SHP77 treated with DMSO at 0.1 percent for 48 hours (cell line): ENCODE measurements around the gene GPRASP2.
A peak's percentile ranks its signal among the peaks of the same experiment; 100 is the strongest.
"Not testable (repeated sequence)": the region's sequence is repeated elsewhere in the genome, so short reads cannot be mapped to it uniquely, and the experiment has no call there.

Experiments used
- DNase-seq: peaks from one replicate; lab custom pipeline; 2025; lab: John Stamatoyannopoulos, UW

The GPRASP2 gene

DNA sequence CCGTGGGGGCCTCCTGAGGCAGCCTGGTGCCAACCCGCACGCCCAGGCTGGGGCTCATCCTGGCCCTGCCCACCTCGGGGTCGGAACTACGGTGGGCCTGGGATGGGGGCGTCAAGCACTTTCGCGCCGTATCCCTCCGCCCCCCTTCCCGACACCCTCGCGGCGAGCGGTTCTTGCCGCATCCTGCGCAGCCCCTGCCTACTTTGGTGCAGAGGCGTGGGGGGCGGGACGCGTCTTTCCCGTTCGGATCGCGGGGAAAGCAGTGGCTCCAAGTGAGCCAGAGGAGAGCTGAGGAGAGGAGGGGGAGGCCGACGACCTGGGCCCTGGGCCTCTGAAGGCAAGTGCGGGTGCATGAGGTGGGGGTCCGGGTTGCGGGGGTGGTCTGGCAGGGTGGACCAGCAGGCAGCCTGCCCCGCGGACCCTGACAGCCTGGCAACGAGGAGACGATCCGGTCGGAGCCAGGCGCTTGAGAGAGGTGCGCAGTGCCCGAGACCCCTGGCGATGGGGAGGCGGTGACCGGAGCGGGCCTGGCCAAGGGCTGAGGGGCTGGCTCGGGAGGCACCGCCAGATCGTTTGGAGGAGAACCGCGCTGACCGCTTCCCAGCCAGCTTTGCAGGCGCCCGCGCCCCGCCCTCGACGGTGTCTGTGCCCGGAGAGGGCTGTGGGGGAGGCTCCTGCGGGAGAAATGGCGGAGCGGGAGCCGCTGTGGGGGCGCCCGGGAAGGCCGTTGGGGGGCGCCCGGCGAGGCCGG is at the start of gene GPRASP2:
TSS of gene GPRASP2 (plus strand) at position 233 of the 751 bp plus-strand sequence. CDS start 2,422 bp downstream, outside the sequence.
- DNase-seq, result no peak

DNA sequence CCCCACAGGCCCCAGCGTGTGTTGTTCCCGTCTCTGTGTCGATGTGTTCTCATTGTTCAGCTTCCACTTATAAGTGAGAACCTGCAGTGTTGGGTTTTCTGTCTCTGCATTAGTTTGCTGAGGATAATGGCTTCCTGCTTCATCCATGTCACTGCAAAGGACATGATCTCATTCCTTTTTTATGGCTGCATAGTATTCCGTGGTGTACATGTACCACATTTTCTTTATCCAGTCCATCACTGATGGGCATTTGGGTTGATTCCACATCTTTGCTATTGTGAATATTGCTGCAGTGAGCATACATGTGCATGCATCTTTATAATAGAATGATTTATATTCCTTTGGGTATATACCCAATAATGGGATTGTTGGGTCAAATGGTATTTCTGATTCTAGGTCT is 48.4 kb upstream of the GPRASP2 start:
- DNase-seq, result not testable (repeated sequence)

DNA sequence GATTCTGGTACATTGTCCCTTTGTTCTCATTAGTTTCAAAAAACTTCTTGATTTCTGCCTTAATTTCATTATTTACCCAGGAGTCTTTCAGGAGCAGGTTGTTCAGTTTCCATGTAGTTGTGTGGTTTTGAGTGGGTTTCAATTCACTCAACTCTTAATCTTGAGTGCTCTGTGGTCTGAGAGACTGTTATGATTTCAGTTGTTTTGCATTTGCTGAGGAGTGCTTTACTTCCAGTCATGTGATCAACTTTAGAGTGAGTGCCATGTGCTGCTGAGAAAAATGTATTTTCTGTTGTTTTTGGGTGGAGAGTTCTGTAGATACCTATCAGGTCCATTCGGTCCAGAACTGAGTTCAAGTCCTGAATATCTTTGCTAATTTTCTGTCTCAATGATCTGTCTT is 45.2 kb upstream of the GPRASP2 start:
- DNase-seq, result not testable (repeated sequence)

DNA sequence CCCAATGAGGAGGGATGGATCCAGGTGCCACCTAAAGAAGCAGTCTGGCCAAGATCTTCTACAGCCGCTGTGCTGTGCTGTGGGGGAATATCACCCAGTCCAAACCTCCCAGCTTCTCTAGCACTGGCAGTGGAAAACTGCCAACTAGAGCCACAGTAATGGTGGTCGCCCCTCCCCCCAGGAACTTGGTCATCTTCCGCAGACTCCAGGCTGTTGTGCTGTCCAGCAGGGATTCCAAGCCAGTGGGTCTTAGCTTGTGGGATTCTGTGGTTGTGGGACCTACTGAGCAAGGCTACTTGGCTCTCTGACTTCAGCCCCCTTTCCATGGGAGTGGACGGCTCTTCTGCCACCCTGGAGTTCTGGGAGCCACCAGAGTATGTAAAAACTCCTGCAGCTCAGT is 42.7 kb upstream of the GPRASP2 start:
- no peak for DNase-seq

DNA sequence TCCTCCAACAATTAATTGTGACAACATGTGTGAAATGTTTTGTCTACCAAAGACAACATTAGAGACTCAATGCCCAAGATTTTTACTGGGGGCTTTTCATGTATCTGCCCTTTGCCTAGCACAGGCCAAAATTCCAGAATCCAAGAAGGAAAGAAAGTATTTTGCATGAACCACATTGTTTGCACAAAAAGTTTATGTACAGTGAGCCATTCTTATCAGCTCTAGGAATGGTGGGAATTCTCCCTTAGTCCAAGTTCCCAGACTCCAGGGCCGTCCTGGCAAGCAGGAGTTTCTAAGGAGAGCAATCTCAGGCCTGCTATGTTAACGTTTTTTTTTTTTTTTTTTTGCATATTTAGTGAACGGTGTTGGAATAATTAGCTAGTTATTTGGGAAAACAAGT is 39.4 kb upstream of the GPRASP2 start:
- no peak for DNase-seq

DNA sequence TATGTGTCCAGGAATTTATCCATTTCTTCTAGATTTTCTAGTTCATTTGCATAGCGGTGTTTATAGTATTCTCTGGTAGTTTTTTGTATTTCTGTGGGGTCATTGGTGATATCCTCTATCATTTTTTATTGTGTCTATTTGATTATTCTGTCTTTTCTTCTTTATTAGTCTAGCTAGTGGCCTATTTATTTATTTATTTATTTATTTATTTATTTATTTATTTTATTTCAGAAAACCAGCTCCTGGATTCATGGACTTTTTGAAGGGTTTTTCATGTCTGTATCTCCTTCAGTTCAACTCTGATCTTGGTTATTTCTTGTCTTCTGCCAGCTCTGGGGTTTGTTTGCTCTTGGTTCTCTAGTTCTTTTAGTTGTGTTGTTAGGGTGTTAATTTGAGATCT is 34.8 kb upstream of the GPRASP2 start:
- not testable (repeated sequence) for DNase-seq

DNA sequence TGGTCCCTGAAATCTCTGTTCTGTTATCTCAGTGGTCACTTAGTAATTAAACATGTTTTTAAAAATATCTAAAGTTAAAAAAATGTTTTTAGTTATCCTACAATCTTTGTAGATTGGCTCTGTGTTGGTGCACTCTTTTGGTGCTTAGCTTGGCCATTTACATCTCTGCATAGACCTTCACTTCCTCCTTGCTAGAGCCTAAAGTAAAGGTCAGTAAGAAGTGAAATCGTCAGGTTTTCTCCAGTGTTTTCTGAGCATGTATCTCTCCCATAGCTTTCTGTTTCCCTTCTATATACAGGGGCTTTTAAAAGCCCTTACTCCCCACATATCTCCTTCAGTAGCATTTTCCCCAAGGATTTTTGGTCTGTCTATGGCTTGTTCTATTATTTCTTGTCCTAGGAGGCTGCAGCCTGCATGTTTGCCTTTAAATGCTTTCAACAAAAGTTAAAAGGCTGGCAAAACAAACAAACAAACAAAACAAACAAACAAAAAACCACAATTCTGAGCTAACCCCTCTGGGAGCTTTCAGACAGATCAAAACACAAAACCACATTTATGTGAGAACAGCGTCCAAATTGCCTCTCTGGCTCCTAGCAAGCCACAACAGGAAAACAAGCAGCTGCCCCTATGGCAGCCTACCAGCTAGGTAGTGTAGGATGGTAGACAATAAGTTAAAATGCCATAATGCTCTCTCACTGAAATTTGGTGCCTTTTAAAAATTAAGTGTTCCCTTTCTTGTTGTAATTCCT is 27.3 kb upstream of the GPRASP2 start:
- no peak for DNase-seq

DNA sequence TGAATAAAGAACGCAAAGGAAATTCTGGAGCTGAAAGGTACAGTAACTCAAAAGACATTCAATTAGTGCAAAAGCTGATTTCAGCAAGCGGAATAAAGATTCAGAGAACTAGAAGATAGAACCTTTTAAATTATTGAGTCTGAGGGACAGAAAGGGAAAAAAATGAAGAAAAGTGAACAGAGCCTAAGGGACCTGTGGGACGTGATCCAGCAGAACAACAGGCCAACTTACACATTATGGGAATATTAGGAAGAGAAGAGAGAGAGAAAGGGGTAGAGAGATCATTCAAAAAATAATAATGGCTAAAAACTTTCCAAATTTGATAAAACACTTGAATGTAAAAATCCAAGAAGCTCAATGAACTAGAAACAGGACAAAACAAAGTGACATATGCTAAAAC is 17.5 kb upstream of the GPRASP2 start:
- DNase-seq, result no peak

DNA sequence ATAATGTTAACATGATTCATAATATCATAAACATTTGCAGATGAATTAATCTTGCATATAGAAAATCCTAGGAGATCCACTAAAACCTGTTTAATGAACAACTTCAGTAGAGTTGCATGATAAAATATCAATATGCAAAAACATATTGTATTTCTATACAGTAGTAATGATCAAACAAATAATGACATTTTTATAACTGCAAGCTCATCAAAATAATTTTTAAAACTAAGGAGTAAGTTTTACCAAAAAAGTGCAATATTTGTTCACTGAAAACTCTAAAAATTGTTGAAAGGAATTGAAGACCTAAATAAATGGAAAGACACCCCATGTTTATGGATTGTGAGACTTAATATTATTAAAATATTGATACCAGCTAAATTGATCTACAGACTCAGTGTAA is 15.9 kb upstream of the GPRASP2 start:
- no peak for DNase-seq

DNA sequence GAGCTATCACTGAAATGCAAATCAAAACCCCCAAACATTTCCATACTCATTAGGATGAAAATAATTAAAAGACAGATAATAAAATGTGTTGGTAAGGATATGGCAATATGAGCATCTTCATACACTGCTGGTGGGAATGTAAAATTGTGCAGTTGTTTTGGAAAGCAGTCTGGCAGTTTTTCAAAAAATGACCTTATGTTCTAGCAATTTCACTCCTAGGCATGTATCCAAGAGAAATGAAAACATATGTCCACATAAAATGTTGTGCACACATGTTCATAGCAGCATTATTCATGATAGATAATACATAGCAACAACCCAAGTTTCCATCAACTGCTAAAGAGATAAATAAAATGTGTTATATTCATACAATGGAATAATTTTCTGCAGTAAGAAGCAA is 14.8 kb upstream of the GPRASP2 start:
- DNase-seq, result no peak

DNA sequence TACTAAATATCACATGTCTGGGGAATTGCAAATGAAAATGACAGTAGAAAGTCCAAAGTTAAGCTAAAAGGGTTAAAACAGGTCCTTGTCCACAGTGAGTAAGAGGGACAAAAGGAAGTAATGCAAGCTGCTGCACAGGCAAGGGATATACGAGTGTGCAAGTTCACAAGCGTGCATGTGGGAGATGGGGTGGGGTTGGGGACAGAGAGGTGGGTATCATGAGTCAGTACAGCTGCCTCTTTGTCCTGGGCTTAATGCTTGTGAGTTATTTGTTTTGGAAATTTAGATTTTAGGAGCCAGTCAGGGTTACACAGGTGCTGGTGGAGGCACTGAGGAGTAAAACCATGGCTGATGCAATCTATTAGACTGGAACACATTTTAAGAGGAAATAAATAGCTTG is 3.3 kb upstream of the GPRASP2 start:
- no peak for DNase-seq

DNA sequence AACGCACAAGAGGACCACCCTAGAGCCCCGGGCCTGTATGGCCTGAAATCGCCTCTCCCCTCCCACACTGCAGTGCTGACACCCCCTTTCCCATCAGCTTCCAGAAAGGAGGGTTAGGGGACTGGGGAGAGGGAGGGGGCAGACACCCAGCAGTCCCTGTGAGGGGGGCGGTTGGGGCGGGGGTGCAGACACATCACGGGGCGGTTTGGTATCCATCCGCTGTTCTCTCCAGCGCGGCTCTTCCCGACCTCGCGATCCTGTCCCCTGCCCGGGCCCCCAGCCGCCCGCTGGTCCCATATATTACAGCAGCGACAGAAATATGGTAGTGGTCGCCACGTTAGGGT is 404 bp upstream of the GPRASP2 start:
- DNase-seq, result no peak

DNA sequence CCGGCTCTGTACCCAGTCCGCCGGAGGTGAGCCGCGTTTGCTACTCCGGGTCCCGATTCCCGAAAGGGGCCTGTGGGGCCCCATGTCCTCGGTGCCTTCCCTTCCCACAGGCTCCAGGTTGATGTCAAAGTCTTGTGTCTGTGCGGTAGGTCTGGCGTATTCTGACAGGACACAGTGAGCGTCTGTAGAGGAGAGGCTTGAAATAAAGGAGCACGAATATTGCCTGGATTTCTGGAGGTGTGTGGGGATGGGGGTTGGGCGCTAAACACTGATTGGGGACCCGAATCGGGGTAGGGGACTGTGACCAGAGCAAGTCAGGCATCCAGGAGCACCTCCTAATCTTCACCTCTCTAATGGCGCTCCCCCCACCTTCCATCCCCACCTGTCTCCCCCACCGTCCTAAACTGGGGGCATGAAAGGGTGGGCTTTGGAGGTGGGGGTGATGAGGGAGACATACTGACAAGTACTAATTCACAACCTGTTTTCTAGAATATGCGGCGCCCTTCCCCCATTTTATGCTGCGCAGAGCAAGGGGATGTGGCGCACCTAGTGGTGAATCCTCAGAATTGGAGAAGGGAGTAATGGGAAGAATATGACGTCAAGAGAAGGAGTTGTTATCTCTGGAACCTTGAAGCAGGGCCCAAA is 855 bp downstream of the GPRASP2 start:
- DNase-seq, result peak; percentile 22

DNA sequence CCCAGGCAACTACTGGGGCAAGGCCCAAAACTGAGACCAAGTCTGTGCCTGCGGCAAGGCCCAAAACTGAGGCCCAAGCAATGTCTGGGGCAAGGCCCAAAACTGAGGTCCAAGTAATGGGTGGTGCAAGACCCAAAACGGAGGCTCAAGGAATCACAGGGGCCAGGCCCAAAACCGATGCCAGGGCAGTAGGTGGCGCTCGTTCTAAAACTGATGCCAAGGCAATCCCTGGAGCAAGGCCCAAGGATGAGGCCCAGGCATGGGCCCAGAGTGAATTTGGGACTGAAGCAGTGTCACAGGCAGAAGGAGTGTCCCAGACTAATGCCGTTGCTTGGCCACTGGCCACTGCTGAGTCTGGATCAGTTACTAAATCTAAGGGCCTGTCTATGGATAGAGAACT is 2.7 kb downstream of the GPRASP2 start:
- DNase-seq, result no peak

DNA sequence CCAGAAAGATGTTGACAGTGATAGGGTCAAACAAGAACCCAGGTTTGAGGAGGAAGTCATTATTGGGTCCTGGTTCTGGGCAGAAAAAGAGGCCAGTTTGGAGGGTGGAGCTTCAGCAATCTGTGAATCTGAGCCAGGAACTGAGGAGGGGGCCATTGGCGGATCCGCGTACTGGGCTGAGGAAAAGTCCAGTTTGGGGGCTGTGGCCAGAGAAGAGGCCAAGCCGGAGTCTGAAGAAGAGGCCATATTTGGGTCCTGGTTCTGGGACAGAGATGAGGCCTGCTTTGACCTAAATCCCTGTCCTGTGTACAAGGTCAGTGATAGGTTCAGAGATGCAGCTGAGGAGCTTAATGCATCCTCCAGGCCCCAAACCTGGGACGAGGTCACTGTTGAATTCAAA is 3.7 kb downstream of the GPRASP2 start:
- no peak for DNase-seq

DNA sequence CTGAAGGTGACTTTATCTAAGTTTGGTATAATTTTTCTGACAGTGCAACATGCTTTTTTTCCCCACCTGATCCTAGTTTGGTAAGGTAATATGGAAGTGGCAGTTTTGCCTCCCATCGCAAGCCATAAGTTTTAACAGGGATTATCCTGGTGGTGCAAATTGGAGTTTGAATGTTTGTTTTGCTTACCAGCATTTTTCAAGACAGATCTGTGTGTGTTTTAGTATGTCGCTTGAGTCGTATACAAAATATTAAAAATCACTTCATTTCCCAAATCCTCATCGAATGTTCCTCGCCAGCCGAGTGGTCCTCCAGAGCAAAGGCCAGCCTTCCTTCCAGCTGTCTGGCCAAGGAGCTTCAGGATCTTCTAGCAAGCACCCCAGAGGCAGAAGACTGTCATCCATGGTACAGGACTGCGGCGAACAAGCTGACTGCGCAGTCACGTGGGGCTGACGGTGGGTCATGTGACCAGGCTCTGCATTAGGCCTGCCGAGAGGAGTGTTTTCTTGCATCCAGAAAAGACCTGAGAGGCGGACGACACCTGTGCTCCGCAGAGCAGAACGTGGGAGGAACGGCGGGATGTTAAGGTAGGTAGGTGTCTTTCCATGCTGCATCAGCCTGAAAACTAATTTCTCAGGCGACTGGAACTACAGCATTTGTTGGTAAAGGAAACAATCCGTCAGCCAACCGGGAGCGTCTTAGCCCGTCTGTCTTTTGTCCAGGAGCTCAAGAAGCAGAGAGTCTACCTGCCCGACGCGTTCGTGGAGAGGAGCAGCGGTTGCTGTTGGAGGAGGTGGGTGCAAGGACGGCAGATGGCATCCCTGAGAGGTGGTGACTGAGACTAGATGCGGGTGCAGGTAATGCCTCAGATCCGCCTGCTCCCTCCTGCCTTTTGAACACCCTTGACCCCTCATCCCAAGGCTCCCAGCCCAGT is 8.3 kb downstream of the GPRASP2 start, which contains the start of gene GPRASP3:
TSS of gene GPRASP3 (plus strand) at position 507 of the 932 bp plus-strand sequence. CDS start 28,253 bp downstream, outside the sequence.
- peak; percentile 28 for DNase-seq

DNA sequence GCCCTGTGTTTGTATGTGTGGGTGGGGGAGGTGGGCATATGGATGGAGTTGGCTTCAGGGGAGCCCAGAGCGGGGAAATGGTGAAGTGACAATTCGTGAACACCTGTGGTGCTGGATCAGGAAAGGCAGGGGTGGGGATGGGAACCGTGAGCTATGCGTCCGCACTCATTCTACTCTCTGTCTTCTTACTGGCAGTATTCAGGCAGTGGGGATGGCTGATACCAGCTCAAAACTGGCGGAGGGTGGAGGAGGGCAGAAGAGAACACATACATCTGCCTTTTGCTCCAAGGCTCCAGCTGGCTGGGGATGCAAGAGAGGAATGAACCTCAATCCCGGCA is 8.9 kb downstream of the GPRASP2 start:
- not testable (repeated sequence) for DNase-seq

DNA sequence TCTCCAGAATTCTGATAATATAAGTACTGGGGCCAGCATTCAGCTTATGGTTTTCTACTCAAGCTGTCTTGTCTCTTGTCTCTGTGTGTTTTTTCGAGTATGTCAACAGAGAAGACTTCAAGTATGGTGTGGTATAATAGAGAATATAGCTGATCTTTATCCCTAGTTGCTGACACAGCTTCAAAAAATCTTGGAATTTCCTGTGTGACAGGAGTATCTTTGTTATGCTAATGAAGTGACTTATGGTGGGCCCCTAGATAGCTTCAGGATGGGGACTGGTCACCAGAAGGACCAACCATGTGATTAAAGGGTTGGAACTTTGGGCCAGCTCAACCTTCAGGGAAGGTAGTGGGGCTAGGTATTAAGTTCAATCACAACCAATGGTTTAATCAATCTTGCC is 11.2 kb downstream of the GPRASP2 start:
- no peak for DNase-seq

DNA sequence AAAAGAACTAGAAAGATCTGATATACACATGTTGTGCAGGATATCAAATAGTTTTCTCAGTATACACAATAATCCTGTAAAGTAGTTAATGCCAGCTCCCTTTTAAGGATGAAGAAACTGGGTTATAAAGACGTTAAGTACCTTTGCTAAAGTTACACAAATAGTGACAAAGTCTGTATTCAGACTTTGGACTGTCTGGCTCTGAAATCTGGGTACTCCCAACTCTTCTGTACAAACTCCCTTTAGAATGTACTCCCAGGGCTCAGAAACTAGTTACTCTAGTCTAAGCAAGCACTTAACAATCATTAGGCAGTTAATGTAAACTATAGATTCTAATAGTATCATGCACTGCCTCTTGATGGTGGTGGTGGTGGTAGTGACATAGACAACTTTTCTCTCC is 15.5 kb downstream of the GPRASP2 start:
- no peak for DNase-seq

DNA sequence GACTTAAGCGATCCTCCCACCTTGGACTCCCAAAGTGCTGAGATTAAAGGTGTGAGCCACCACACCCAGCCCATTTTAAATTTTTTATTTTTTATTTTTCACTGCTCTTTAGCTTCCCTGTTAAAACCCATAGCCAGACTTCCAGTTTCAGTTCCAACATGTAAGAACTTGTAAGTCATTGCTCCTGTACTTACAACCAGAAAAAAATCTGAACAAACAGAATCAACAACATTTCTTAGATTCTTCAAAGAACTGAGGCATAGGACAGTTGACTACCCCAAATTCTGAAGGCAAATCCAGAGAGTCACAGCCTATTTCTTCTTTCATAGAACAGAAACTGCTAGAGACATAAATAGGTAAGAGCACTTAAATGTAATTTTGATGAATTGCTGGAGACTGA is 16.4 kb downstream of the GPRASP2 start:
- DNase-seq, result no peak

DNA sequence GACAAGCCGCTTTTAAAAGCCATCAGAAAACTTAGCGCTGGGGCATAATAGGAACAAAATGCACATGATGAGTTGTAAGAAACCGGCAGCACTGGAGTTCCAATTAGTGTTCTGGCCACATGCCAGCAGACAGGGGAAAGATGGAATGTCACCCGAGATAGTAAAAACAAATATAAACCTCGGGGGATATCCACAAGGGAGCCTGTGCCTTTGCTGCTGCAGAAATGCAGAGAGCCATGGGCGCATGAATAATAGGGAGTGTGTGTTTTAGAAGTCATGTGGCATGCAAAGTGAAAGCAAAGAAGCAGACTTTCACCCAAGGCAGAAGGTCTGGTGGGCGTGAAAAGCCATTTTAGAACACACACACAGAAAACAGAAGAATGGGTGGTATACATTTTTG is 27.4 kb downstream of the GPRASP2 start:
- DNase-seq, result no peak

DNA sequence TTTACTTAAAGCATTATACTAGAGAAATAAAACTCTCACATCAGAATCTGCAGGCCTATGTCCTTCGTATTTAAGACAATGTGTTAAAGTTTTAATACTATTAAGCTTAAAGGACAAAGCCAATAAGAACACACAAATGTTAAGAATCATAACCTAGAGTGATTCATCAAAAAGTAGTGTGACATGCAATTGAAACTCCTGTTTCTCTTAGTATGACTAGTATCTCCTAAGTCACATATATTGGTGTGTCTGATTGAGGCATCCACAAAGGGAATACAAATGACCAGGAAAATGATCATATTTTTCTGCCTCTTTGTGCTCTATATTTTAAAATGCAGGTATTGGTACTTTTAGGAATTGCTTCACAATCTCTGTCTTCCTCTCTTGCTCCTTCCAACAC is 32.1 kb downstream of the GPRASP2 start:
- no peak for DNase-seq
